GM11168 (cell line): ENCODE results near the gene WDFY4.

Source experiments
- in situ Hi-C: fragments of 300-500 bp; cut with MboI; formaldehyde crosslinking; loops from one replicate; pipeline ENCODE4 v1.12.0; 2022; ENCODE audit warnings: low sequenced_read_pairs; ENCODE audit not compliant: unreplicated experiment

Gene WDFY4

GRCh38 chr10:48704156-48704555 is 19.5 kb downstream of the WDFY4 start:
- in situ Hi-C loops: no loop called here

DNA sequence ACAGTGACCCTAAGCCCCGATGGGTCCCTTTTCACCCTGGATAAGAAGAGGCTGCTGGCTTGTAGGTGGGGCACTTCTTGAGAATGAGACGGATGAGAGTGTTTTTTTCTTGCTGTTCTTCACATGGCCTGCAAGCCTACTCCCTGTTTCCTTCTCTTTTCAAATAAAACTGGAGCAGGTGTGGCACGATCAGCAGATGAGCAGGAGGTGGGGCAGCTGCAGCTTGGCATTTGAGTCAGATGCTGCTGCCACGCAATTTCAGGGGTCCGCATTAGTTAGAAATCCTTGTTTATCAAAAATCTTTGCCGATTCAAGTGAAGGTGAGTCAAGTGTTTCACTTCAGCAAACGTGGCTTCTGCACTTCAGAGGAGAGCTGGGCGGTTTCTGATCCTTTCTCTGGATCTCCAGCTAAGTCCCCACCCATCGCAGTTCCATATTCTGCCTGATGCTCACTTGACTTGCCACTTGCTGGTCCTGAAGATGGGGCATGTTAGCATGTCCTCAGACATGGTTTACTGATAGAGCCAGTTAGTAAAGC is 20.8 kb downstream of the WDFY4 start:
- in situ Hi-C loops: no loop called here

- in situ Hi-C loops: no loop called here
Observed at GRCh38 chr10:48707472-48707871, 22.8 kb downstream of the WDFY4 start.

GRCh38 chr10:48708144-48708543 is 23.5 kb downstream of the WDFY4 start:
- in situ Hi-C loops: no loop called here

DNA sequence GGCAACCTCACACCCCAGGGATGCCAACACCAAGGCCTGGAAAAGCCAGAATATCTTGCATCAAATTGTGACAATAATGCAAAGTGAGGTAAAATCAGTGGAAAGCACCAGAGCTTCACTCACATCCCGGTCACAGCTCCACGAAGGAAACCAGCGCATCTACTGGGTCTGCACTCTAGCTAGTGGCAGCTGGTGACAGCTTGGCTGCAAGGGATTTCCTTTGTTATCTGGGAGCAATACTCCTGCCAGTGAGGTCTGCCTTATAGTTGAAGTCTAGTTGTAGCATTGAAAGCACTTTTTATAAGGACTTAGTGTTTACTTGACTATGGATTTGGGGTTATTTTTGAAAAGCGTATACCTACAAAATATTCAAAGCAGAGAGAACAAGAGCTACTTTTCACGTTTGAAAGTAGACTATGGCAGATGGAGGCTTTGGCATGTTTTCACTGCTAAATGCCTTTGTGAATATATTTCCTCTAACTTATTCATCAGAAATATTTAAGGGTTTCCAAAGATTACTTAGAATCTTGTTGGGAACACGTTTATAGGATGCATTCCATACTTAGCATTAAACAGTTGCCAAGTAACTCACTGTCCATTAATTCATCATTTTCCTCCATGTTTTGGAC is 26.1 kb downstream of the WDFY4 start:
- in situ Hi-C loops: no loop called here

DNA sequence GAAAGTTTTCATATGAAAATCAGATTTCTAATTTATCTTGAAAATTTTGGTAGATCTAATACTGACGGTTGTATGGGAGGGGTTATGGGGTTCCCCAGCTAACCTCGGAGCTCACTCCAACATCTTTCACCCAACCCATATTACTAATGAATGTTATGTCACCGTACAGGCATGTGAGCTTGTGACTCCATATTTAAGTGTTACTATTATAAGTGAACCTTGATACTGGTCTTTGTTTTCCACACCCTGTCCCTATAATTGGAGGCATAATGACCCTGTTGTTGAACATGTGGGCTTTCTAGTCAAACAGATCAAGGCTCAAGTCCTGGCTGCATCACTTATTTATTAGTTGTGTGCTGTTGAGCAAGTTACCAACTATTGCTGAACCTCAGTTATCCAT is 27.2 kb downstream of the WDFY4 start:
- in situ Hi-C loops: no loop called here

- in situ Hi-C loops: no loop called here
Observed at GRCh38 chr10:48714088-48714487, 29.4 kb downstream of the WDFY4 start.

GRCh38 chr10:48716416-48716815 is 31.7 kb downstream of the WDFY4 start:
- in situ Hi-C loops: no loop called here

DNA sequence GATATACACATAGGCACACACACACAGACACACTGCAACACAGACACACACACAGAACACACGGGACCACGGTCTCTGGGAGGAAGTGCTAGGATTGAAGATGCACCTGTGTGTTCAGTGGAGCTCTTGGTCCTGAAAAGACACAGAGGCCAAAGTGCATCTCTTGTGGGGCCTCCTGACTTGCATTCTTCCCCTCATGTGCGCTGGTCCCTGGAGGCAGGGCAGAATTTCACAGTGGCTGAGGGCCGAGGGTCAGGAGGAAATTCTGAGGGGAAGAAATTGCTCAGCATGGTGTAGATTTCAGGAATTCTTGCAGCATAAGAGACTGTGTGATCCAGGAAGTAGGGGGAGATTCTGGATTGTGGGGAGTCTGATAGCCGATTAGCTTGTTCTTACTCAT is 35.9 kb downstream of the WDFY4 start:
- in situ Hi-C loops: no loop called here

GRCh38 chr10:48722153-48723145 is 37.8 kb downstream of the WDFY4 start:
- in situ Hi-C loops: no loop called here

GRCh38 chr10:48724127-48724526 is 39.5 kb downstream of the WDFY4 start:
- in situ Hi-C loops: no loop called here

- in situ Hi-C loops: no loop called here
Observed at GRCh38 chr10:48725708-48726107, 41.0 kb downstream of the WDFY4 start.

- in situ Hi-C loops: no loop called here
Observed at GRCh38 chr10:48727866-48728265, 43.2 kb downstream of the WDFY4 start.

DNA sequence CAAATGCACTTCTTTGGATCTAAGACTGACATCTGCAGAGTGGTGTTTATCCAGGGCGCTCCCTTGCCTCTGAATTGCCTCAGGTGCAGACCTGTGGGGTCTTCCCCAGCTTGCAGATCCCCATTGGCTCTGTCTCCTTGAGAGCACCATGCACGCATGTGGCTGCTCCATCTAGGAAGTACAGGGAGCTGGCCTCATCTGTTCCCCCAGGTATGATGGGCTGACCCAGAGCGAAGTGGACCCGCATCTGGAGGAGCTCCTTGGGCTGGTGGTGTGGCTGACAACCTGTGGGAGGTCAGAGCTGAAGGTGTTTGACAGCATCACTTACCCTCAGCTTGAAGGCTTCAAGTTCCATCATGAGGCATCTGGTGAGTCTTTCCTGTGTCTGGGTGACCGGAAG is 44.5 kb downstream of the WDFY4 start:
- in situ Hi-C loops: no loop called here

DNA sequence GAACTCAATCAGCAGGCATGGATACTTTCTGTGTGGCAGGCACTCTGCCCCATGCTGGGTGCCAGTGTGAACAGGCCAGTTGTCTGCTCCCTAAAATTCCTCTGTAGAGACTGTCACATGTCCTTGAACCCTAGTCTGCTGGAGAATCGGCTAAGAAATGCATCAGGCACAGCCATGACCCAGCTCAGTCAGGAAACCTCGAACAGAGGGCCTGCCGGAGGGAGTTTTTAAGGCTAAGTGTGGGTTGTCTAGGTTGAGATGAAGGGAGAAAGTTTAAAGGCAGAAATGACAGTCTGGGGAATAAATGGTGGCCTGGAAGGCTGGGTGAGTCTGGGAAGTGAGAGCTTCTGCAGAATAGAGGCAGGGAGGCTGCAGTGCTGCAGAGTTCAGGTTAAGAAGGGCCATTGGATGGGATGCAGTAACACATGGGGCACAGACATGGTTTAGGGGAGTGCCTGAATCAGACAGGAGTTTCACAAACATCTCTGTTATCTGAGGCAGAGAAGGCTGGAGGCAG is 45.3 kb downstream of the WDFY4 start:
- in situ Hi-C loops: no loop called here

DNA sequence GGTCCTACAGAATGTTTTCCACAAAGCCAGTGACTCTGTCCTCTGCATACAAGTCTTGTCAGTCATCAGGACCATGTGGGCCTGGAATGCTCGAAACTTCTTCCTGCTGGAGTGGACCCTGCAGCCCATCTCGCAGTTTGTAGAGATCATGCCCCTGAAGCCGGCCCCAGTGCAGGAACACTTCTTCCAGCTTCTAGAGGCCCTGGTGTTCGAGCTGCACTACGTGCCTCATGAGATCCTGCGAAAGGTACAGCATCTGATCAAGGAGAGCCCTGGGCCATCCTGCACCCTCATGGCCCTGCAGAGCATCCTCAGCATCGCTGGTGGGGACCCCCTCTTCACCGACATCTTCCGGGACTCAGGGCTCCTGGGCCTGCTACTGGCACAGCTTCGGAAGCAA is 46.5 kb downstream of the WDFY4 start:
- in situ Hi-C loops: no loop called here

- in situ Hi-C loops: no loop called here
Observed at GRCh38 chr10:48731654-48732053, 47.0 kb downstream of the WDFY4 start.

DNA sequence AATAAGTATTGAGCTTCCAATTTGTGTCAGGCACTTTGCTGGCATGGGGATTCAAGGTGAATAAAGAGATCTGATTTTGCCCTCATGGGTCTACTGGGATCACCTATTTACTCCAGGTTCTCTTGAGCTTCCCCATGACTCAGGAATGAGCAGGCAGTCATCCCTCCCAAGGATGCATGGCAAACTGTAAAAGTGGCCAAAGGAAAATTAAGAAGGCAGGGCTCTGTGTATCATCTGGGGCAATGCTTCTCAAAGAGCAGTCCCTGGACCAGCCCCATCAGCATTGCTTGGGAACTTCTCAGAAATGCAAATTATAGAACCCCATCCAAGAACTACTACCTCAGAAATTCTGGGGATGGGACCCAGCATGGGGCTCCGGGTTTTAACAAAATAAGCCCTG is 48.7 kb downstream of the WDFY4 start:
- in situ Hi-C loops: no loop called here

- in situ Hi-C loops: no loop called here
Observed at GRCh38 chr10:48735836-48736390, 51.2 kb downstream of the WDFY4 start.

DNA sequence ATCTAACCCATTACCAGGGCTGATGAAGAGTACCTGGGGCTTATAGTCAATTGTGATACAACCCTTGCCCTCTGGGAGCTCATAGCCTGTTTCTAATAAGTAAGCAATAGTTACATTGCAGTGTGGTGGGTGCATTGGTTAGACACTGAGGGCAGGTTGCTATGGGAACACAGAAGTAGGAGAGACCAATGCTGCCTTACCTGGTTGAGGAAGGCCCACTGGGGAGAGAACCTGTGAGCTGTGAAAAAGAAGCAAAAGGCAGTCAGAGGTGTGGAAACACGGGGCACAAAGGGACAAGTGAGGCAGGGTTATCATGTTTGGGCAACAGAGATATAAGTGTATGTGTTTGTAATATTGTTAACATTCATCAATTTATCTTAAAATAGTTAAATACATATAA is 51.9 kb downstream of the WDFY4 start:
- in situ Hi-C loops: no loop called here

DNA sequence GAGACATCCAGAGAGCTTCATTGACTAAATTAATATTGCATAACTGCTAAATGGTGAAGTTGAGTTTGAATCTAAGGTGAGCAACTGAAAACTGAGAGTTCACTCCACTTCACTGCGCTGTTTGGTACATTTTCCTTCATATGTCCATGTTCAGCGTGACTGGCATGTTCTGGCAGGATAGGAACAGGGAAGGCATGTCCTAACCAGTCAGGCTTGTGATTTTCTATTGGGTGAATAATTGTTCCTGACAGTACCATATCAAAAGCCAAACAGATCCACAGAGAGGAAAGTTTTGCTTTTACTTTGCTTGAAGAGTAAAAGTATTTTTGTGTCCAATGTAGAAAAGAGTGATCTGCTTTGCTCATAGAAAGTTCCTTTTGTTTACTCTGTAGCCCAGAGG is 53.2 kb downstream of the WDFY4 start:
- in situ Hi-C loops: no loop called here
